ENCODE data around the gene TFR2. TPM values are rescaled to one million over a fixed set of nuclear protein-coding genes. Genes with fewer than 3 reads are reported as not detected.
A peak's percentile ranks its signal among the peaks of the same experiment; 100 is the strongest.

TFR2 gene
- 1 to 10 TPM in 4 of 10 donors, under 1 TPM in 6; 0.46 to 1.4 (median 0.98) TPM for polyA plus RNA-seq (ENCODE audit: insufficient read length in 10 of 10)
- long read RNA-seq, donor 1 = 0 reads
- long read RNA-seq, donor 2 = 0 reads
- long read RNA-seq, donor 3 = 0 reads
- long read RNA-seq, donor 4 = 0 reads
- long read RNA-seq, donor 5 = 0 reads
- long read RNA-seq, donor 6, partial matches to known transcripts = 273 of 281 reads
- long read RNA-seq, donor 6, other reads (novel, unspliced or antisense) = 8 of 281 reads
- long read RNA-seq, donor 7 = 0 reads
- long read RNA-seq, donor 8 = 0 reads
- long read RNA-seq, donor 9 = 0 reads

GRCh38 chr7:100641463-100641859 lies at the start of gene TFR2:
TSS of gene TFR2 (minus strand) at chr7:100641552. CDS start at chr7:100641509, 43 bp downstream.
- DNase-seq = no peak

- DNase-seq = no peak
Observed at GRCh38 chr7:100689230-100690135, 48.1 kb upstream of the TFR2 start.

GRCh38 chr7:100688326-100688860 lies 47.0 kb upstream of the TFR2 start:
- DNase-seq = no peak

GRCh38 chr7:100687751-100688300 lies 46.5 kb upstream of the TFR2 start:
- no peak for DNase-seq

GRCh38 chr7:100687261-100687660 lies 45.9 kb upstream of the TFR2 start:
- DNase-seq = no peak

GRCh38 chr7:100686822-100687211 lies 45.5 kb upstream of the TFR2 start:
- DNase-seq = no peak

GRCh38 chr7:100686201-100686821 lies 45.0 kb upstream of the TFR2 start:
- no peak for DNase-seq

- DNase-seq = no peak
Observed at GRCh38 chr7:100685631-100686145, 44.3 kb upstream of the TFR2 start.

- no peak for DNase-seq
Observed at GRCh38 chr7:100685049-100685605, 43.8 kb upstream of the TFR2 start.

- DNase-seq = no peak
Observed at GRCh38 chr7:100684534-100685042, 43.2 kb upstream of the TFR2 start.

- no peak for DNase-seq
Observed at GRCh38 chr7:100683659-100684533, 42.5 kb upstream of the TFR2 start.

GRCh38 chr7:100682991-100683658 lies 41.8 kb upstream of the TFR2 start:
- DNase-seq = no peak

GRCh38 chr7:100682228-100682741 lies 40.9 kb upstream of the TFR2 start:
- no peak for DNase-seq

GRCh38 chr7:100681491-100682227 lies 40.3 kb upstream of the TFR2 start:
- DNase-seq = peak in 1 of 3 donors; percentile 39

GRCh38 chr7:100680576-100681271 lies 39.4 kb upstream of the TFR2 start:
- peak in 1 of 3 donors; percentile 50 for DNase-seq

- DNase-seq = no peak
Observed at GRCh38 chr7:100679927-100680575, 38.7 kb upstream of the TFR2 start.
